Left ventricle myocardium inferior (tissue), 1 donor: ENCODE data around the gene CTF1. TPM values are rescaled to one million over a fixed set of nuclear protein-coding genes. Genes with fewer than 3 reads are reported as not detected.
"Not testable (repeated sequence)": the region's sequence is repeated elsewhere in the genome, so short reads cannot be mapped to it uniquely, and the experiment has no call there.

Experiments
- DNase-seq: peaks from one replicate; pipeline ENCODE4 v3.0.0-alpha.2; 2020
- H3K27ac ChIP-seq: fragments of 200-600 bp; replicated peaks from 2 replicates; pipeline ENCODE4 v1.8.0; 2021
- H3K27me3 ChIP-seq: fragments of 200-600 bp; 2 replicates; pipeline ENCODE4 v1.8.0; 2021; ENCODE audit warnings: low read depth
- H3K36me3 ChIP-seq: fragments of 200-600 bp; 2 replicates; pipeline ENCODE4 v1.8.0; 2021
- H3K4me1 ChIP-seq: fragments of 200-600 bp; 2 replicates; pipeline ENCODE4 v1.8.0; 2021
- H3K4me3 ChIP-seq: fragments of 200-600 bp; 2 replicates; pipeline ENCODE4 v1.8.0; 2021; ENCODE audit warnings: mild to moderate bottlenecking, moderate library complexity
- H3K9me3 ChIP-seq: fragments of 200-600 bp; replicated peaks from 2 replicates; pipeline ENCODE4 v1.8.0; 2021
- intact Hi-C: fragments of 100-400 bp; cut with micrococcal nuclease; formaldehyde crosslinking; loops from one replicate; pipeline ENCODE4 v1.11.0; 2022
- total RNA-seq: library from RNA; stranded (reverse); fragmentation: NEBNext Ultra II Directional; extraction: Animal tissue kit (Norgen Biotek cat#: 25700); gene quantifications from one replicate; pipeline ENCODE4 v1.2.1, GENCODE V29; 2021
- TF ChIP-seq, protein P1 (sequence below): fragments of 200-600 bp; IDR thresholded peaks from 2 replicates; pipeline ENCODE4 v1.8.0; 2021; ENCODE audit warnings: antibody characterized with exemption, mild to moderate bottlenecking, borderline replicate concordance
- donor health status: DM: no; HTN: yes; CAD: no; lungs with severe emphysema.

The CTF1 gene
- total RNA-seq, 1 donor from 2014 or later: 9.6 TPM

DNA sequence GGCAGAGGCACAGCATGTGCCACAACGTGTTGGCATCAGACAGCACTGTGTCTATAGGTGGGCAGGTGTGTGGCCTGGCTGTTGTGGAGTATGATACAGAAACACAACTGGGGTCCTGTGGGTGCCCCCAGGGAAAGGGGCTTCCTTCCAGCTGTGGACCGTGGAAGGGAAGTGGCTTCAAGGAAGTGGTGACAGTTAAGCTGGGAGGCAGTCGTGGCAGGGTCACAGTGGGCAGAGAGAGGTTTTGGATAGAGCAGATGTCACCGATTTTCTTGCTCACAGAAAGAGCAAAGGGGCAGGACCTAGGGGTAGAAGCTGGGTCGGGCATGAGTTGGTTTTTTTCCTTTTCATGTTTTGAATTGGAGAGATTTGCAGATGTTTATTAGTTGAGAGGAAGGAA is 41.3 kb downstream of the CTF1 start:
- Histone ChIP-seq H3K9me3 (no peaks in the 10 kb centered on the region), H3K4me1 (peaks cover 21% of the 10 kb centered on the region), H3K36me3 (peaks cover 19% of the 10 kb centered on the region), H3K27me3 (no peaks in the 10 kb centered on the region), H3K4me3 (no peak overlapping the region), H3K27ac (peak overlapping the region; percentile 30)
- no peak for DNase-seq
- intact Hi-C loops: no loop called here
- TF ChIP-seq, protein P1, sequence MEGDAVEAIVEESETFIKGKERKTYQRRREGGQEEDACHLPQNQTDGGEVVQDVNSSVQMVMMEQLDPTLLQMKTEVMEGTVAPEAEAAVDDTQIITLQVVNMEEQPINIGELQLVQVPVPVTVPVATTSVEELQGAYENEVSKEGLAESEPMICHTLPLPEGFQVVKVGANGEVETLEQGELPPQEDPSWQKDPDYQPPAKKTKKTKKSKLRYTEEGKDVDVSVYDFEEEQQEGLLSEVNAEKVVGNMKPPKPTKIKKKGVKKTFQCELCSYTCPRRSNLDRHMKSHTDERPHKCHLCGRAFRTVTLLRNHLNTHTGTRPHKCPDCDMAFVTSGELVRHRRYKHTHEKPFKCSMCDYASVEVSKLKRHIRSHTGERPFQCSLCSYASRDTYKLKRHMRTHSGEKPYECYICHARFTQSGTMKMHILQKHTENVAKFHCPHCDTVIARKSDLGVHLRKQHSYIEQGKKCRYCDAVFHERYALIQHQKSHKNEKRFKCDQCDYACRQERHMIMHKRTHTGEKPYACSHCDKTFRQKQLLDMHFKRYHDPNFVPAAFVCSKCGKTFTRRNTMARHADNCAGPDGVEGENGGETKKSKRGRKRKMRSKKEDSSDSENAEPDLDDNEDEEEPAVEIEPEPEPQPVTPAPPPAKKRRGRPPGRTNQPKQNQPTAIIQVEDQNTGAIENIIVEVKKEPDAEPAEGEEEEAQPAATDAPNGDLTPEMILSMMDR: no peak

DNA sequence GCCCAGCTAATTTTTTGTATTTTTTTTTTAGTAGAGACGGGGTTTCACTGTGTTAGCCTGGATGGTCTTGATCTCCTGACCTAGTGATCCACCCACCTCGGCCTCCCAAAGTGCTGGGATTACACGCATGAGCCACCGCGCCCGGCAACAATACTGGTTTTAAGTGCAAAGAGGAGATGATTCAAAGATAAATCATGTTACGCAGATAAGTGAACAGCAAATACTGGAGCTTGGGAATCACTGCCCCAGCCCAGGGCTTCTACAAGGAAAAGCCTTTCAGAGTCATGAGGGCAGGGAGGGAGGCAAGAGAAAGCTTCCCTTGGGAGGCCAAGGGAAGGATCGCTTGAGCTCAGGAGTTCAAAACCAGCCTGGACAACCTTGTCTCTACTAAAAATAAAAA is 43.2 kb downstream of the CTF1 start:
- H3K27ac ChIP-seq, H3K27me3 ChIP-seq, intact Hi-C loops, H3K4me3 ChIP-seq, H3K9me3 ChIP-seq, DNase-seq: not testable (repeated sequence)
- H3K36me3 ChIP-seq: peaks cover 18% of the 10 kb centered on the region
- H3K4me1 ChIP-seq: peaks cover 21% of the 10 kb centered on the region

DNA sequence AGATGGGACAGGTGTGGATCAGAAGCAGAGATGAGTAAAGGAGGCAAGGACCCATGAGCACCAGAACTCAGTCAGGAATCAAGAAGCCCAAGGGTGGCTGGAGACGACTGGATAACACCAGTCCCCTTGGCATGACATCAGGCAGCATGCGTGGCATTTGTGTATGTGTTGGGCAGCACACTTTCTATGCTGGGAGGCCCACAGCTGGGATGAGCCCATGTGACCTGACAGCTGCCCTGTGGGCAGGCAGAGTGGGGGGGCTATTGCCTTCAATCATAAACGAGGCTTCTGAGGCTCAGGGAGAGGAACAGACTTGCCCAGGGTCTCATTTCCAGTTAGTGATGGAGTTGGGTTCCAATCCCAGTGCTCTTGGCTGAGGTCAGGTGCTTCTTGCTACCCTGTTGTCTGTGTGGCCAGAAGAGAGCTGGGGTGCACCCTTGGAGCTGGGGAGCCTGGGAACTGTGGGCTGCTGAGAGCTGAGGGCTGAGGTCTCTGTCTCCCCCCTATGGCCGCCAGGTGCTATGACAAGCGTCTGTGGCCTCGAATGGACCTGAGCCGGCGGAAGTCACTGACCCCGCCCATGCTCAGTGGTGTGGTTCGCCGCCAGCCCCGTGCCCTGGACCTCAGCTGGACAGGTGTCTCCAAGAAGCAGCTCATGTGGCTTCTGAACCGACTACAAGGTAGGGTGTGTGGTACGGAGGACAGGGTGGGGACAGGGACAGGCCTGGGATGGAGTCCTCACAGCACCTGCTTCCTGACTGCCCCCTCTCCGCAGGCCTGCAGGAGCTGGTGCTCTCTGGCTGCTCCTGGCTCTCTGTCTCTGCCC is 45.4 kb downstream of the CTF1 start:
- TF ChIP-seq, protein P1: peak; percentile 92
- peak overlapping the region; percentile 28 for H3K27ac ChIP-seq
- intact Hi-C loops: no loop called here
- no peak overlapping the region for H3K4me3 ChIP-seq
- H3K36me3 ChIP-seq: peaks cover 24% of the 10 kb centered on the region
- H3K4me1 ChIP-seq: peaks cover 21% of the 10 kb centered on the region
- H3K9me3 ChIP-seq: no peaks in the 10 kb centered on the region
- peak; percentile 77 for DNase-seq
- no peaks in the 10 kb centered on the region for H3K27me3 ChIP-seq

DNA sequence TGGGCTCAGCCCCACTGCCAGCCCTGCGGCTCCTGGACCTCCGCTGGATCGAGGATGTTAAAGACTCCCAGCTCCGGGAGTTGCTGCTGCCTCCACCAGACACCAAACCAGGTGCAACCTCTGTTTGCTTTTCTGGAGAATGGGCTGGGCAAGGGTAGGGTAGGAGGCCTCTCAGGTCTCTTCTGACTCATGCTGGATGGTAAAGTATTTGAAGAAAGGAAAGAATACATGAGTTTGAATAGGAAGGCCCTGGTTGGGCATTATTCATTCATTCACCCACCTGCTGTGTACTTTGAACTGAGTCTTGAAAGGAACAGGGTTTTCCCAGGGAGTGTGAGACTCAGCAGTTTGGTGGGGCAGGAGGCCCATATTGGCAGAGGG is 46.0 kb downstream of the CTF1 start:
- peaks cover 24% of the 10 kb centered on the region for H3K36me3 ChIP-seq
- H3K27me3 ChIP-seq: no peaks in the 10 kb centered on the region
- no peak overlapping the region for H3K4me3 ChIP-seq
- no peaks in the 10 kb centered on the region for H3K9me3 ChIP-seq
- TF ChIP-seq, protein P1: no peak
- intact Hi-C loops: no loop called here
- DNase-seq: no peak
- peaks cover 21% of the 10 kb centered on the region for H3K4me1 ChIP-seq
- peak overlapping the region; percentile 28 for H3K27ac ChIP-seq

DNA sequence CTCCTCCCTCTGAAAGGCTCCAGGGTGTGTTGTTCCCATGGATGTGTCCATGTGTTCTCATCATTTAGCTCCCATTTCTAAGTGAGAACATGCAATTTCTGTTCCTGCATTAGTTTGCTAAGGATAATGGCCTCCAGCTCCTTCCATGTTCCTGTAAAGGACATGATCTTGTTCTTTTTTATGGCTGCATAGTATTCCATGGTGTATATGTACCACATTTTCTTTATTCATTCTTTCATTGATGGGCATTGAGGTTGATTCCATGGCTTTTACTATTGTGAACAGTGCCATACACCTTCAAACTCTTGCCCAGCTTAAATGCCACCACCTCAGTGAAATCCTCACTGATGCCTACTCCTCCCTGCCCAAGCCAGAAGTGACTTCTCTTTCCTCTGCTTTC is 47.9 kb downstream of the CTF1 start:
- Histone ChIP-seq H3K4me3 (no peak overlapping the region), H3K4me1 (peaks cover 27% of the 10 kb centered on the region), H3K27ac (no peak overlapping the region), H3K36me3 (peaks cover 24% of the 10 kb centered on the region), H3K27me3 (no peaks in the 10 kb centered on the region), H3K9me3 (no peaks in the 10 kb centered on the region)
- no peak for DNase-seq
- TF ChIP-seq, protein P1: no peak
- intact Hi-C loops: no loop called here
